Testis (tissue), 2 donors: ENCODE data around the gene ABCC11.

Experiments
- POLR2A ChIP-seq: fragments of 450-650 bp; IDR thresholded peaks from one replicate; pipeline ENCODE4 v1.6.1; 2017; ENCODE audit warnings: antibody characterized with exemption, mild to moderate bottlenecking, moderate library complexity
- TF ChIP-seq, protein P1 (sequence below), 3 experiments: fragments of 450-650 bp in 2 of 3; fragments of 200-600 bp in 1 of 3; sonication (generic) in 1 of 3; IDR thresholded peaks; one replicate each; pipeline ENCODE4 v1.5.1; 2016 to 2019; ENCODE audit warnings: antibody characterized with exemption in 3 of 3, mild to moderate bottlenecking in 2 of 3, moderate library complexity in 1 of 3

DNA sequence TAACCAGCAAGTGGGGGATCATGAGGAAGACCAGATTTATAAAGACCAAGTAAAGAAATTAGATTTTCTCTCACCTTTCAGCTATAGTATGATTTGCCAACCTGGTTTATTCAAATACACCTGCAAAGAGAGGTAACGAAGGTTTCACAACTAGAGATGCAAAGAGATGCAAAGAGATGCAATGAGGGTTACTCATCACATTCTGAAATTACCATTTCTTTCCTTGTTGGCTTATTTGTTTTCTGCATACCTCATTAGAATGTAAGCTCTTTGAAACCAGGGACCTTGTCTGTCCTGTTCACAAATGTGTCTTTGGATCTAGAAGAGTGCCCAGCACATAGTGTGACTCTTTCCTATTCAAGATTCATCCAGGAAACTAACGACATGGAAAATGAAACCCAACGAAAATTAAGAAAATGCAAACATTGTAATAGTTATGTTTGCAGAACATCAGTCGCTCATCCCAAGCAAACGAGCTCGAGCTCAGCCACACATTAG, 12.2 kb downstream of the ABCC11 start:
- TF ChIP-seq, protein P1, sequence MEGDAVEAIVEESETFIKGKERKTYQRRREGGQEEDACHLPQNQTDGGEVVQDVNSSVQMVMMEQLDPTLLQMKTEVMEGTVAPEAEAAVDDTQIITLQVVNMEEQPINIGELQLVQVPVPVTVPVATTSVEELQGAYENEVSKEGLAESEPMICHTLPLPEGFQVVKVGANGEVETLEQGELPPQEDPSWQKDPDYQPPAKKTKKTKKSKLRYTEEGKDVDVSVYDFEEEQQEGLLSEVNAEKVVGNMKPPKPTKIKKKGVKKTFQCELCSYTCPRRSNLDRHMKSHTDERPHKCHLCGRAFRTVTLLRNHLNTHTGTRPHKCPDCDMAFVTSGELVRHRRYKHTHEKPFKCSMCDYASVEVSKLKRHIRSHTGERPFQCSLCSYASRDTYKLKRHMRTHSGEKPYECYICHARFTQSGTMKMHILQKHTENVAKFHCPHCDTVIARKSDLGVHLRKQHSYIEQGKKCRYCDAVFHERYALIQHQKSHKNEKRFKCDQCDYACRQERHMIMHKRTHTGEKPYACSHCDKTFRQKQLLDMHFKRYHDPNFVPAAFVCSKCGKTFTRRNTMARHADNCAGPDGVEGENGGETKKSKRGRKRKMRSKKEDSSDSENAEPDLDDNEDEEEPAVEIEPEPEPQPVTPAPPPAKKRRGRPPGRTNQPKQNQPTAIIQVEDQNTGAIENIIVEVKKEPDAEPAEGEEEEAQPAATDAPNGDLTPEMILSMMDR (IDR thresholded peaks at IDR 0.05), result no peak
- no peak for TF ChIP-seq POLR2A
